Thyroid gland (tissue), 4 donors: ENCODE results near the gene SMIM12.

ENCODE experiments used
- CTCF ChIP-seq, 6 experiments: fragments of 200-600 bp in 3 of 6; fragments of 450-650 bp in 3 of 6; sonication (generic) in 3 of 6; IDR thresholded peaks; one replicate each; pipeline ENCODE4 v1.5.1; 2016 to 2019; ENCODE audit warnings: antibody characterized with exemption in 6 of 6, mild to moderate bottlenecking in 2 of 6, inconsistent platforms in 1 of 6, moderate library complexity in 1 of 6
- POLR2A ChIP-seq, 2 donors: fragments of 450-650 bp; IDR thresholded peaks; one replicate each; pipeline ENCODE4 v1.6.1; 2017; ENCODE audit warnings: antibody characterized with exemption in 2 of 2, mild to moderate bottlenecking in 2 of 2, moderate library complexity in 1 of 2

GRCh38 chr1:34906756-34907155, 47.2 kb upstream of the SMIM12 start:
- TF ChIP-seq CTCF (IDR thresholded peaks at IDR 0.05) (no peak), POLR2A (IDR thresholded peaks at IDR 0.05) (no peak)
